AG10803 (cell line): Measurements from ENCODE around the gene SUCLG2.

ENCODE experiments used
- DNase-seq: peaks from one replicate; pipeline ENCODE4 v3.0.0; 2010; ENCODE audit warnings: low read depth
- H3K4me3 ChIP-seq: 2 replicates; pipeline ENCODE4 v1.5.1; 2011; ENCODE audit warnings: mild to moderate bottlenecking, low read length, control low read depth
- TF ChIP-seq, protein P1 (sequence below): conservative IDR thresholded peaks from 2 replicates; pipeline ENCODE4 v1.5.1; 2011; ENCODE audit warnings: mild to moderate bottlenecking, low read length, control low read depth, inconsistent platforms

SUCLG2 gene

GRCh38 chr3:67431887-67432286 is 222.5 kb downstream of the SUCLG2 start:
- no peak for DNase-seq
- no peak overlapping the region for H3K4me3 ChIP-seq
- TF ChIP-seq, protein P1, sequence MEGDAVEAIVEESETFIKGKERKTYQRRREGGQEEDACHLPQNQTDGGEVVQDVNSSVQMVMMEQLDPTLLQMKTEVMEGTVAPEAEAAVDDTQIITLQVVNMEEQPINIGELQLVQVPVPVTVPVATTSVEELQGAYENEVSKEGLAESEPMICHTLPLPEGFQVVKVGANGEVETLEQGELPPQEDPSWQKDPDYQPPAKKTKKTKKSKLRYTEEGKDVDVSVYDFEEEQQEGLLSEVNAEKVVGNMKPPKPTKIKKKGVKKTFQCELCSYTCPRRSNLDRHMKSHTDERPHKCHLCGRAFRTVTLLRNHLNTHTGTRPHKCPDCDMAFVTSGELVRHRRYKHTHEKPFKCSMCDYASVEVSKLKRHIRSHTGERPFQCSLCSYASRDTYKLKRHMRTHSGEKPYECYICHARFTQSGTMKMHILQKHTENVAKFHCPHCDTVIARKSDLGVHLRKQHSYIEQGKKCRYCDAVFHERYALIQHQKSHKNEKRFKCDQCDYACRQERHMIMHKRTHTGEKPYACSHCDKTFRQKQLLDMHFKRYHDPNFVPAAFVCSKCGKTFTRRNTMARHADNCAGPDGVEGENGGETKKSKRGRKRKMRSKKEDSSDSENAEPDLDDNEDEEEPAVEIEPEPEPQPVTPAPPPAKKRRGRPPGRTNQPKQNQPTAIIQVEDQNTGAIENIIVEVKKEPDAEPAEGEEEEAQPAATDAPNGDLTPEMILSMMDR: no peak

DNA sequence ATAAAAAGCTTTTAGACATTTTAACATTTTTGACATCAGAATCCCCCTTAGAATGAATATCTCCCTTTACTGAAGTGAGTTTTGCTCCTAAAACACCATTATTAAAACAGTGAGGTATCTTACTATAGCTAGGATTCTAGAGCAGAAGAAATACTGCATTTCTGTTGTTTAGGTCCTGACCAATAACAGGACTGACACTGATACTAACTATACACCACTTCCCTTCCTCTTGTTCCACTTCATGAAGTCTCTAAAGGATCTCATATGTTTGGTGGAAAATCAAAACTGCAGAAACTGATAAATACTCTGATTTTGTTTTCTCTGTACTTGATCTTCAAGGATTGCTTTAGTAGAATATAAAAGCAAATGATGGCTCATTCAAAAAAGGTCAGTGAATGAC is 230.7 kb downstream of the SUCLG2 start:
- DNase-seq: no peak
- H3K4me3 ChIP-seq: no peak overlapping the region
- TF ChIP-seq, protein P1: no peak

- H3K4me3 ChIP-seq: no peak overlapping the region
- no peak for DNase-seq
- TF ChIP-seq, protein P1: no peak
These were observed 232.5 kb downstream of the SUCLG2 start for GRCh38 chr3:67421912-67422311.

DNA sequence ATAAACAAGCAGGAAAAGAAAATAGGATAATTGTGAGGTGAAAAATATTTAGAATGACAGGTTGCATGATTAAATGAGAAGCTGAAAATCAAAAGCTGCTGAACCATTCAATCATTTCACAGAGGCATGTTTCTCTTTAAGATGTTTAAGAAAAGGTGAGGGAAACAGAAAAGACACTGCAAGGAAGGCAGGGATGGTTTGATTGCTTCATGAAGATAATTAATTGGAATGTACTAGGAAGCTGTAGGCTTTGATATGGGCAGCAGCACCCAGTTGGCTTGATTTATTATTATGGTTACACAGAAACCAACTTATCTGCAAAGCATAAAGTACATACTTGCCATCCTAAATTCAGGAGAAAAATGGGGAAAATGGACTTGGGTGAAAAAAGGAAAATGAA is 234.6 kb downstream of the SUCLG2 start:
- no peak overlapping the region for H3K4me3 ChIP-seq
- no peak for DNase-seq
- TF ChIP-seq, protein P1: no peak

GRCh38 chr3:67419218-67419529 is 235.2 kb downstream of the SUCLG2 start:
- H3K4me3 ChIP-seq: no peak overlapping the region
- no peak for DNase-seq
- TF ChIP-seq, protein P1: no peak

DNA sequence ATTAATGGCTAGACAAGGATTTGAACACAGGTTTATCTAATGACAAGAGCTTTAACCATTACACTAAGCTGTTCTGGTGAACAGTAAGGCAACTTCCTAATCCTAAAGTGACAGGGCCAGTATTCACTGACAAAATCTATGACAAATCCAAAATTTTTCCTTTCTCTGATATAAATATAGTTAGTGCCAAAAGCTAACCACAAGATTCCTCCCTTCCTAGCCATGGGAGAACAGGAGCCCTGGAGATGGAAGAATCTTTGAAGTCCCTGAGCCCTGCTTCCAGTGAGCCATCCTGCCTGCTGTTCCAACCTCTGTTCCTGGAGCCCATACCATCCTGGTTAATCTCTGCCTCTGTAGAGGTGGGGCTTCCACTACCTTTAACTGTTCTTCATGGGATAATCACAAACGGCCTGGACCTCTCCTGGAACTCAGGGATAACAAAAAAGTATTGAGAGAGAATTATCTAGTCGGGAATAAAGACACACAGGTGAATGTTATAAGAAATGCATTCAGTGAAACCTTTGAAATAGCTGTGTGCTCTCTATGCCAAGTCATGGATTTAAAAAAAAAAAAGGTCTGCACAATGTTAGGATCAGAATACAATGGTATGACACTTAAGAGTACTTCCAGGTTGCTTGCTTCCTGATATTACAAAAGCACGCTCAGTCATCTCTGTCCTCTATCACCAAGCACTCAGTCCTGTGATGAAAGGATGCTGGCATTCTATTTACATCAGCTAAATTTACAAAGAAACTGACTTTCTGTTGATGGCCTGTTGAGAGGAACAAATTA is 235.8 kb downstream of the SUCLG2 start:
- DNase-seq: peak; percentile 14

GRCh38 chr3:67416703-67417102 is 237.7 kb downstream of the SUCLG2 start:
- TF ChIP-seq, protein P1: peak; percentile 11; the same call in 1 of the 2 replicates
- H3K4me3 ChIP-seq: no peak overlapping the region
- DNase-seq: no peak

More for the DNA sequence above, 235.8 kb downstream of the SUCLG2 start:
- no peak overlapping the region for H3K4me3 ChIP-seq
- TF ChIP-seq, protein P1: no peak
